GM12891 (cell line): ENCODE data around the gene RABL2A.
"Not testable (repeated sequence)": the region's sequence is repeated elsewhere in the genome, so short reads cannot be mapped to it uniquely, and the experiment has no call there.

Experiments
- POLR2A ChIP-seq: IDR thresholded peaks from 2 replicates; pipeline ENCODE4 v1.6.1; 2011; ENCODE audit warnings: low read depth, low read length, control low read depth
- POLR2AphosphoS5 ChIP-seq: IDR thresholded peaks from 2 replicates; pipeline ENCODE4 v1.6.1; 2011; ENCODE audit warnings: low read depth, low read length, control low read depth
- TAF1 ChIP-seq: IDR thresholded peaks from 2 replicates; pipeline ENCODE4 v1.6.1; 2011; ENCODE audit warnings: low read depth, low read length, control low read depth

- TF ChIP-seq POLR2A, POLR2AphosphoS5, TAF1: not testable (repeated sequence)
Measured at GRCh38 chr2:113593280-113593679, 33.8 kb upstream of the RABL2A start.
